22Rv1 (cell line): ENCODE measurements around the gene SETD6.

Source experiments
- ZFX ChIP-seq: fragments of 450-650 bp; IDR thresholded peaks from 2 replicates; pipeline ENCODE4 v1.6.1; 2017; ENCODE audit warnings: antibody characterized with exemption, borderline replicate concordance
- TF ChIP-seq, protein P1 (sequence below): fragments of 450-650 bp; IDR thresholded peaks from 2 replicates; pipeline ENCODE4 v1.5.1; 2017; ENCODE audit warnings: mild to moderate bottlenecking

DNA sequence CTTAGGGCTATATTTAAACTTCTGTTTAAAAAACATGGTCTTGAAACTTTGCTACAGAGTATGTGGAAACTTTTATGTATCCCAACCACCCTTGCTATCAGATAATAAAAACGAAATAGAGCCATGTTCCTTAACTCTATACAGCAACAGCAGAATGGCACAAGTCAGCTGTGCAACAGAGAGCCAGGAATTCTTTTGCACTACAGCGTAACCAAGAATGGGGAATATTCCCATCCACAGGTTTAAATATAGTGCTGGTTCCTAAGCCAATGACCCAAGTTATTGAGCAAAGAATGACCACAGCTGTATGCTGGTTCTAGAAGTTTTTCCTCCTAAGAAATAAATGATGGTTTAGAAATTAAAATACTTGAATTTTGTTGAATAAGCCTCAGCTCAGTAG is 33.1 kb downstream of the SETD6 start:
- TF ChIP-seq, protein P1, sequence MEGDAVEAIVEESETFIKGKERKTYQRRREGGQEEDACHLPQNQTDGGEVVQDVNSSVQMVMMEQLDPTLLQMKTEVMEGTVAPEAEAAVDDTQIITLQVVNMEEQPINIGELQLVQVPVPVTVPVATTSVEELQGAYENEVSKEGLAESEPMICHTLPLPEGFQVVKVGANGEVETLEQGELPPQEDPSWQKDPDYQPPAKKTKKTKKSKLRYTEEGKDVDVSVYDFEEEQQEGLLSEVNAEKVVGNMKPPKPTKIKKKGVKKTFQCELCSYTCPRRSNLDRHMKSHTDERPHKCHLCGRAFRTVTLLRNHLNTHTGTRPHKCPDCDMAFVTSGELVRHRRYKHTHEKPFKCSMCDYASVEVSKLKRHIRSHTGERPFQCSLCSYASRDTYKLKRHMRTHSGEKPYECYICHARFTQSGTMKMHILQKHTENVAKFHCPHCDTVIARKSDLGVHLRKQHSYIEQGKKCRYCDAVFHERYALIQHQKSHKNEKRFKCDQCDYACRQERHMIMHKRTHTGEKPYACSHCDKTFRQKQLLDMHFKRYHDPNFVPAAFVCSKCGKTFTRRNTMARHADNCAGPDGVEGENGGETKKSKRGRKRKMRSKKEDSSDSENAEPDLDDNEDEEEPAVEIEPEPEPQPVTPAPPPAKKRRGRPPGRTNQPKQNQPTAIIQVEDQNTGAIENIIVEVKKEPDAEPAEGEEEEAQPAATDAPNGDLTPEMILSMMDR, result no peak
- no peak for TF ChIP-seq ZFX
